ENCODE measurements around the gene OR51D1.

Gene OR51D1, protein sequence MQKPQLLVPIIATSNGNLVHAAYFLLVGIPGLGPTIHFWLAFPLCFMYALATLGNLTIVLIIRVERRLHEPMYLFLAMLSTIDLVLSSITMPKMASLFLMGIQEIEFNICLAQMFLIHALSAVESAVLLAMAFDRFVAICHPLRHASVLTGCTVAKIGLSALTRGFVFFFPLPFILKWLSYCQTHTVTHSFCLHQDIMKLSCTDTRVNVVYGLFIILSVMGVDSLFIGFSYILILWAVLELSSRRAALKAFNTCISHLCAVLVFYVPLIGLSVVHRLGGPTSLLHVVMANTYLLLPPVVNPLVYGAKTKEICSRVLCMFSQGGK

DNA sequence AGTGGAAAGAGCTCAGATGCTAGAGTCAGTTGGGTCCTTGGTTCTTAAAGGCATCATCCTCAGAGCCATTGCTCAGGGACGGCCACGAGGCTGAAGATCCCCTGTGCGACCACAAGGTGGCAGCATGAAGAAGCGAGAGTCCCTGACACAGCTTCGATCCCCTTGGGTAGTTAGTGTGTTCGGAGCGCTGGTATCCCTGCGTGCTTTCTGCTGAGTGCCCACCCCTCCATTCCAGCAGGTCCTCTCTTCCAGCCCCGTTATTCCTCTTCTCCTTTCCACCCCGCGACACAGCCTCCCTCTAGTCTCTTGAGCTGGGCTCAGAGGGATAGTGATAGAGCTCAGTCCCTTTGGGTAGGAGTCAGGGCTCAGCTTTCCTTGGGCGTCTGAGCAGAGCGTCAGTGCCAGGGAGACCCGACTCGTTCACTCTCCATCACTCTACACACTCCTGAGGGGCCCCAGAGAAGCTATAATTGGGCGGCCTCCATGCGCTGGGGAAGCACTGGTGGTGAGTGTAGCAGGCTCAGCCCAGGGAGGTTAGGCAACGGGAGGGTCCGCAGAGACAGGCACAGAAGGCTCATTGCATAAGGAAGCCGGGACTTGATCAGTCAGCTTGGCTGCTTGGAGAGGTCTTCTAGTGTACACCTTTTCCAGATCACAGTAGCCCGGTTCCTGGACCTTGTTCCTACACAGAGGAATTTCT is at the start of gene OR51D1:
Gene OR51D1 (plus strand): TSS at position 516 of the 700 bp plus-strand sequence. CDS start 2,314 bp downstream, outside the sequence.
- H3K4me3 ChIP-seq (ENCODE audit: low read depth, low read length), result peak within 1 kb of the TSS; percentile 42
- TF ChIP-seq, protein P1, sequence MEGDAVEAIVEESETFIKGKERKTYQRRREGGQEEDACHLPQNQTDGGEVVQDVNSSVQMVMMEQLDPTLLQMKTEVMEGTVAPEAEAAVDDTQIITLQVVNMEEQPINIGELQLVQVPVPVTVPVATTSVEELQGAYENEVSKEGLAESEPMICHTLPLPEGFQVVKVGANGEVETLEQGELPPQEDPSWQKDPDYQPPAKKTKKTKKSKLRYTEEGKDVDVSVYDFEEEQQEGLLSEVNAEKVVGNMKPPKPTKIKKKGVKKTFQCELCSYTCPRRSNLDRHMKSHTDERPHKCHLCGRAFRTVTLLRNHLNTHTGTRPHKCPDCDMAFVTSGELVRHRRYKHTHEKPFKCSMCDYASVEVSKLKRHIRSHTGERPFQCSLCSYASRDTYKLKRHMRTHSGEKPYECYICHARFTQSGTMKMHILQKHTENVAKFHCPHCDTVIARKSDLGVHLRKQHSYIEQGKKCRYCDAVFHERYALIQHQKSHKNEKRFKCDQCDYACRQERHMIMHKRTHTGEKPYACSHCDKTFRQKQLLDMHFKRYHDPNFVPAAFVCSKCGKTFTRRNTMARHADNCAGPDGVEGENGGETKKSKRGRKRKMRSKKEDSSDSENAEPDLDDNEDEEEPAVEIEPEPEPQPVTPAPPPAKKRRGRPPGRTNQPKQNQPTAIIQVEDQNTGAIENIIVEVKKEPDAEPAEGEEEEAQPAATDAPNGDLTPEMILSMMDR (IDR thresholded peaks at IDR 0.05; ENCODE audit: low read depth, low read length), result peak; percentile 75

DNA sequence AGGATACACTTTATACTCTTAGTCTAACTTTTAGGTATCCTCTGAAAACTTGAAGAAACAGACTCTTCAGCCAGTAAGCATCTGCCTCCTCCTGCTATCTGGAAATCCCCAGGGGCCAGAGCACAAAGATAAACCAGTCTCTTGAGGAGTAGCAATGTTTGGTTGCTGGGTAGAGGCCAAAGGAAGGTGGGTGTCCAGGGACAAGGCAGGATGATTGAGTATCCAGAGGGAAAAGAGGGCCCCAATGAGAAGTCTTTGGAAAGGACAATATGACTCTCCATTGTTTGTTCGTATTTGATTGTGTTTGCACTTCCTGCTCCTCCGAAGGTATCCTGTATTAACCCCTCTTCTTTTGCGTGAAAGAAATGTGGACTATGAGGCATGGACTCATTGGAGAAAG is 48.3 kb upstream of the OR51D1 start:
- TF ChIP-seq, protein P1 (IDR thresholded peaks at IDR 0.05; ENCODE audit: low read depth, low read length), result no peak
- H3K4me3 ChIP-seq (ENCODE audit: low read depth, low read length), result no peak overlapping the region

DNA sequence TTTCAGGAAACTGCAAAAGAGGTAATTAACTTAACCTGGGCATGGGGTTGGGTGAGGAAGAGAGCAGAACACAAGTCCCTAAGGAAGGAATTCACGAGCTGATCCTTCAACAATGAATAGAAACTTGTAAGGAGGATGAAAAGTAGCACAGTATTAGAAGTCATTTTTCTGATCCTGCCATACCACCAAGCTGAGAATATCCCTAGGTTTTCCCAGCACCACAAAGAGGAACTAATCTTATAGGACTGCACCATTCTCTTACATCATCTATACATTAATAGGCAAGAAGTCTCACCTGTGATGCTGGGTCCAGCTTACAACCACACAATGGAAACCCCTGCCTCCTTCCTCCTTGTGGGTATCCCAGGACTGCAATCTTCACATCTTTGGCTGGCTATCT is 43.5 kb upstream of the OR51D1 start, which contains the start of gene OR52I1:
Gene OR52I1 (plus strand): TSS at position 301 of the 400 bp plus-strand sequence. CDS start 0 bp downstream, at position 301.
- H3K4me3 ChIP-seq (ENCODE audit: low read depth, low read length), result no peak within 1 kb of the TSS
- TF ChIP-seq, protein P1 (IDR thresholded peaks at IDR 0.05; ENCODE audit: low read depth, low read length), result no peak

DNA sequence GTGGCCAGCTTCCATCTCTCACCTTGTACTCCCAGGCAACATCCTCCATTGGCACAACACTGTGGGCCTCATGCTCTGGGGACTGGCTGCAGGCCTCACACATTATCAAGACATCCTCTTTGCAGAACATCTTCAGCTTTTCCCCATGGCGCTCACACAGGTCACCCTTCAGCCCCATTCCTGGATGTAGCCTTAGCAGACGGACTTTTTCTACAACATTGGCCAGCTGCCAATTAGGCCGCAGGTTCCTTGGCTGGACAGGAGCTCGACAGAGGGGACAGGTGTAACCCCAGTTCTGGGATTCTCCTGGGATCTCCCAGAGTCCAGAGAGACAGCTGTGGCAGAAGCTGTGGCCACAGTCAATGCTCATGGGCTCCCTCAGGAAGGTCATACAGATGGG is 32.2 kb upstream of the OR51D1 start:
- TF ChIP-seq, protein P1 (IDR thresholded peaks at IDR 0.05; ENCODE audit: low read depth, low read length), result no peak
- H3K4me3 ChIP-seq (ENCODE audit: low read depth, low read length), result no peak overlapping the region

DNA sequence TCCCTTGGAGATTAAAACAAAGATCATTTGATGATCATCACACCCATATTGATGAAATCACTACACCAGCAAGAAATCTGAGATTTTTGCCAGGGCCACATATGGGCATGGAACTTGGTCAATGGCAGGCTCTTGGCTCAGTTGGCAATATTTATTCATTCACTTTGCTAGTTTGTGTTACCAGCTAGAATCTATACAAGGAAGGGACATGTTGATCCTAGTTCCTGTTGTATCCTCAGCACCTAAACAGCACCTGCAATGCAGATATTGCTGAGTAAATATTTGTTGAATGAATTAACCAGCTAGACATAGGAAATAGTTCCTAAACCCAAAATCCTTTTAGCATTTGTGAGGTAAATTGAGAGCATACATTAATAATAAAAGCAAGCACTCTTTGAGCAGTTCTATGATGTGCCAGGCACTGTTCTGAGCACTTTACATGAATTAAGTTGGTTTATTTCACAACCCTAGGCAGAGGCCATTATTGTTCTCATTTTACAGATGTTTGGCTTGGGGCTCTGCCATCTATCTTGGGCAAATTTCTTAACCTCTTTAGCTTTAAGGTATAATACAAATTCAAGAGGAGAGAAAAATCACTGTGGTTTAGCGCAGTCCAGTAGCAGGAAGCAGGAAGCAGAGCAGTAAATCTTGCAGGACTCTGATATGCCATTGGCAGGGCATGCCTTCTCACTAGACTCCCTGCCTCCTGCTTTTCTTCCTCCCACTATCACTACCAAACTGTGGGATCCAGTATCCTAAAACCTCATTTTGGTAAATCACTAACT is 30.9 kb upstream of the OR51D1 start:
- H3K4me3 ChIP-seq (ENCODE audit: low read depth, low read length), result no peak overlapping the region
- TF ChIP-seq, protein P1 (IDR thresholded peaks at IDR 0.05; ENCODE audit: low read depth, low read length), result no peak

DNA sequence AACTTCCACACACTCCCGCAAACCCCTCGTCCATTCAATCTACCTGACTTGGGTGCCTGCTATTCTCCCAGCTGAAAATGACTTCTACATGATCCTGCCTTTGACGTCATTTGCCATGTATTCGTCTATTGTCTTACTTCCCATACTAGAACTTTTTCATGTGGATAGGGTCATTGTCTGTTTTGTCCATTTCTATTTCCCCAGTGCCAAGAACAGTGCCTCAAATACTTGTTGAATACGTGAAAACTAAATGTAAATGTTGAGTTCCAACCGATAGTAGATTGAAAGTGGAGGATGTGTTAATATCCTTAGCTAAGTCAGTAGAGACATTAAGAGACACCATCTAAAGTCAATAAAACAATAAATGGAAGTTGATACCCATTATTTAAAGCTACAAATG is 30.2 kb upstream of the OR51D1 start:
- TF ChIP-seq, protein P1 (IDR thresholded peaks at IDR 0.05; ENCODE audit: low read depth, low read length), result no peak
- peak overlapping the region; percentile 73 for H3K4me3 ChIP-seq (ENCODE audit: low read depth, low read length)

Measured in WI38 (cell line).